Gastroesophageal sphincter (tissue), 4 donors: ENCODE results near the gene FANCD2. TPM values are rescaled to one million over a fixed set of nuclear protein-coding genes. Genes with fewer than 3 reads are reported as not detected.
"Not testable (repeated sequence)": the region's sequence is repeated elsewhere in the genome, so short reads cannot be mapped to it uniquely, and the experiment has no call there.

ENCODE experiments used
- ATAC-seq: fragments of 150-250 bp; one replicate; pipeline ENCODE4 v1.9.1; 2016; ENCODE audit warnings: mild to moderate bottlenecking, moderate library complexity
- H3K27ac ChIP-seq, 4 donors: fragments of 200-600 bp; sonication (generic) in 3 of 4; 1 replicate in 3 of 4; 2 replicates in 1 of 4; pipeline ENCODE4 v1.5.1; 2016 to 2019
- H3K27me3 ChIP-seq: fragments of 200-600 bp; sonication (generic); one replicate; pipeline ENCODE4 v1.5.1; 2019
- H3K36me3 ChIP-seq, 2 donors: fragments of 200-600 bp; sonication (generic); one replicate each; pipeline ENCODE4 v1.5.1; 2019; ENCODE audit warnings: control low read depth in 1 of 2
- H3K4me1 ChIP-seq, 3 donors: fragments of 200-600 bp; sonication (generic); 1 replicate in 2 of 3; 2 replicates in 1 of 3; pipeline ENCODE4 v1.5.1; 2016 to 2019; ENCODE audit warnings: control low read depth in 2 of 3
- H3K4me3 ChIP-seq, 2 donors: fragments of 200-600 bp; sonication (generic); one replicate each; pipeline ENCODE4 v1.5.1; 2019; ENCODE audit warnings: mild to moderate bottlenecking in 1 of 2, moderate library complexity in 1 of 2
- H3K9me3 ChIP-seq, 3 donors: fragments of 200-600 bp; sonication (generic); one replicate each; pipeline ENCODE4 v1.5.1; 2017 to 2019; ENCODE audit warnings: control low read depth in 2 of 3
- EP300 ChIP-seq: sonication (generic); formaldehyde crosslinking; IDR thresholded peaks from one replicate; pipeline ENCODE4 v1.6.1; 2017; ENCODE audit warnings: antibody characterized with exemption, mild to moderate bottlenecking
- POLR2A ChIP-seq, 2 donors: fragments of 450-650 bp; IDR thresholded peaks; one replicate each; pipeline ENCODE4 v1.6.1; 2017; ENCODE audit warnings: antibody characterized with exemption in 2 of 2, mild to moderate bottlenecking in 2 of 2, moderate library complexity in 1 of 2
- POLR2AphosphoS5 ChIP-seq: sonication (generic); formaldehyde crosslinking; IDR thresholded peaks from one replicate; pipeline ENCODE4 v1.6.1; 2017; ENCODE audit warnings: antibody characterized with exemption
- WGBS, 2 donors: methylation state at CpG; one replicate each; pipeline ENCODE4 v1.1.5; 2018; ENCODE audit warnings: low coverage in 1 of 2; 5-methylcytosine and 5-hydroxymethylcytosine counted together
- total RNA-seq, 4 donors: library from RNA; depleted of rRNA; stranded (reverse); fragments of >200 nt; gene quantifications; one replicate each; pipeline ENCODE4 v1.1.0, GENCODE V29; 2016
- TF ChIP-seq, protein P1 (sequence below), 4 experiments: fragments of 200-600 bp in 2 of 4; fragments of 450-650 bp in 2 of 4; sonication (generic) in 1 of 4; IDR thresholded peaks; one replicate each; pipeline ENCODE4 v1.5.1; 2017 to 2019; ENCODE audit warnings: antibody characterized with exemption in 4 of 4, mild to moderate bottlenecking in 2 of 4, moderate library complexity in 2 of 4

The FANCD2 gene
- total RNA-seq, 4 donors from 2014 or later = 0.96 to 7.3 (median 4.1) TPM

DNA sequence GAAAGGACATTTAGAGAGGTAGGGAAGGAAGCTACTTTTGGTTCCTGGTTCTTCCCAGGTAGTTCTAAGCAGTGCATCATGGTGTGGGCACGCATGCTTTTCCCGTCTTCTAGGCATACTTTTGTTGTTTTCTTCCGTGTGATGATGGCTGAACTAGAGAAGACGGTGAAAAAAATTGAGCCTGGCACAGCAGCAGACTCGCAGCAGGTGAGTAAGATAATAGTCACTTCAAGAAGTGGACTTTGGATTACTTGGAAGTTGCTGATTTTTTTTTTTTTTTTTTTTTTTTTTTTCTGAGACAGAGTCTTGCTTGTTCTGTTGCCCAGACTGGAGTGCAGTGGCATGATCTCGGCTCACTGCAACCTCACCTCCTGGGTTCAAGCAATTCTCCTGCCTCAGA lies 63.9 kb downstream of the FANCD2 start:
- no peak for ATAC-seq
- Histone ChIP-seq H3K4me1 (no peaks in the 10 kb centered on the region), H3K4me3 (no peak overlapping the region), H3K9me3 (no peaks in the 10 kb centered on the region), H3K27me3 (no peaks in the 10 kb centered on the region), H3K27ac (no peak overlapping the region), H3K36me3 (no peaks in the 10 kb centered on the region)
- 88% methylated on average over 6 of the region's 6 CpGs; no CpG with 5 or more reads in 1 of the 2 donors for WGBS, 2 donors
- TF ChIP-seq EP300 (no peak), POLR2AphosphoS5 (no peak), POLR2A (IDR thresholded peaks at IDR 0.05) (no peak)
- TF ChIP-seq, protein P1, sequence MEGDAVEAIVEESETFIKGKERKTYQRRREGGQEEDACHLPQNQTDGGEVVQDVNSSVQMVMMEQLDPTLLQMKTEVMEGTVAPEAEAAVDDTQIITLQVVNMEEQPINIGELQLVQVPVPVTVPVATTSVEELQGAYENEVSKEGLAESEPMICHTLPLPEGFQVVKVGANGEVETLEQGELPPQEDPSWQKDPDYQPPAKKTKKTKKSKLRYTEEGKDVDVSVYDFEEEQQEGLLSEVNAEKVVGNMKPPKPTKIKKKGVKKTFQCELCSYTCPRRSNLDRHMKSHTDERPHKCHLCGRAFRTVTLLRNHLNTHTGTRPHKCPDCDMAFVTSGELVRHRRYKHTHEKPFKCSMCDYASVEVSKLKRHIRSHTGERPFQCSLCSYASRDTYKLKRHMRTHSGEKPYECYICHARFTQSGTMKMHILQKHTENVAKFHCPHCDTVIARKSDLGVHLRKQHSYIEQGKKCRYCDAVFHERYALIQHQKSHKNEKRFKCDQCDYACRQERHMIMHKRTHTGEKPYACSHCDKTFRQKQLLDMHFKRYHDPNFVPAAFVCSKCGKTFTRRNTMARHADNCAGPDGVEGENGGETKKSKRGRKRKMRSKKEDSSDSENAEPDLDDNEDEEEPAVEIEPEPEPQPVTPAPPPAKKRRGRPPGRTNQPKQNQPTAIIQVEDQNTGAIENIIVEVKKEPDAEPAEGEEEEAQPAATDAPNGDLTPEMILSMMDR (IDR thresholded peaks at IDR 0.05) = no peak

DNA sequence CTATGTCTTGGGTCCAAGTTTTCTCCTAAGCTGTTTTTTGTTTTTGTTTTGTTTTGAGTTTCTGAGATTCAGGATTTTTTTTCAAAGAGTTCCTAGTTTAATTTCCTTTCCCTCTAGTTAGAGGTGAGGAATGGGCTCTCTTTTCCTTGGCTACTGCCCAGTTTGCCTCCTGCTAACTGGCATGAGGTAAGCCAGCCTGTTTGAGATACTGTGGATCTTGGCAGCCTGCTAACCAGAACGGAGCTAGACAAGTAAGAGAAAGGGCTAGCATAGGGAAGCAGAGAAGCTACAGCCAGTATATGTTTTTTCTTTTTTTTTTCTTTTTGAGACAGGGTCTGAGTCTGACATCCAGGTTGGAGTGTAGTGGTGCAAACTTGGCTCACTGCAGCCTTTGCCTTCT lies 64.5 kb downstream of the FANCD2 start:
- not testable (repeated sequence) for H3K9me3 ChIP-seq, ATAC-seq, H3K27ac ChIP-seq, H3K4me1 ChIP-seq, H3K4me3 ChIP-seq, H3K27me3 ChIP-seq, H3K36me3 ChIP-seq
- no CpG with 5 or more reads among the region's 1 CpG for WGBS, 2 donors

DNA sequence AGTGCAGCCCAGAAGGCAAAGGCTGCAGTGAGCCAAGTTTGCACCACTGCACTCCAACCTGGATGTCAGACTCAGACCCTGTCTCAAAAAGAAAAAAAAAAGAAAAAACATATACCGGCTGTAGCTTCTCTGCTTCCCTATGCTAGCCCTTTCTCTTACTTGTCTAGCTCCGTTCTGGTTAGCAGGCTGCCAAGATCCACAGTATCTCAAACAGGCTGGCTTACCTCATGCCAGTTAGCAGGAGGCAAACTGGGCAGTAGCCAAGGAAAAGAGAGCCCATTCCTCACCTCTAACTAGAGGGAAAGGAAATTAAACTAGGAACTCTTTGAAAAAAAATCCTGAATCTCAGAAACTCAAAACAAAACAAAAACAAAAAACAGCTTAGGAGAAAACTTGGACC lies 65.2 kb downstream of the FANCD2 start:
- 80 to 83% methylated on average over 1 of the region's 2 CpGs for WGBS, 2 donors
- not testable (repeated sequence) for H3K4me3 ChIP-seq, H3K27ac ChIP-seq, H3K4me1 ChIP-seq, ATAC-seq, H3K9me3 ChIP-seq, H3K36me3 ChIP-seq, H3K27me3 ChIP-seq

DNA sequence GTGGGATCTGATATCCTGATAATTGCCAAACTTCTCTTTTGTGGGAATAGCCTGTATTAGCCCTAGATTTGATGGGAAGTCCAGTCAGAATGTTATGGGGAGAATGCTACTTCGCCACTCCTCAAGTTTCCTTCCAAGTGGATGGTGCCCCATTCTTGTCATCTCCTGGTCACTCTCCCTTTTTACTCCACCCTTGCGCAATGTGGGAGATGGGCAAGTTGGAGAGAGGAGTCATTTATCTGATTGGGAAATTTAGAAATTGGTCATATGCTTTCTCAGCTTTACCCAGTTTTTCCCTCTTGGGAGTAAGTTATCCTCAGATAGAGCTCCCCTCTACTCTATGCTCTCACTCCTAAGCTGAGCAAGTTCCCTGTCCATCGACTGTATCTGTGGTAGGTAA lies 67.4 kb downstream of the FANCD2 start:
- no peaks in the 10 kb centered on the region for H3K27me3 ChIP-seq
- ATAC-seq = no peak
- 92 to 100% methylated on average over 1 to 3 of the region's 3 CpGs for WGBS, 2 donors
- no peaks in the 10 kb centered on the region for H3K9me3 ChIP-seq
- no peak for TF ChIP-seq POLR2A (IDR thresholded peaks at IDR 0.05)
- no peak for TF ChIP-seq POLR2AphosphoS5
- TF ChIP-seq, protein P1 (IDR thresholded peaks at IDR 0.05) = no peak
- TF ChIP-seq EP300 = no peak
- H3K27ac ChIP-seq = no peak overlapping the region
- no peaks in the 10 kb centered on the region for H3K36me3 ChIP-seq
- H3K4me1 ChIP-seq = no peaks in the 10 kb centered on the region
- no peak overlapping the region for H3K4me3 ChIP-seq

DNA sequence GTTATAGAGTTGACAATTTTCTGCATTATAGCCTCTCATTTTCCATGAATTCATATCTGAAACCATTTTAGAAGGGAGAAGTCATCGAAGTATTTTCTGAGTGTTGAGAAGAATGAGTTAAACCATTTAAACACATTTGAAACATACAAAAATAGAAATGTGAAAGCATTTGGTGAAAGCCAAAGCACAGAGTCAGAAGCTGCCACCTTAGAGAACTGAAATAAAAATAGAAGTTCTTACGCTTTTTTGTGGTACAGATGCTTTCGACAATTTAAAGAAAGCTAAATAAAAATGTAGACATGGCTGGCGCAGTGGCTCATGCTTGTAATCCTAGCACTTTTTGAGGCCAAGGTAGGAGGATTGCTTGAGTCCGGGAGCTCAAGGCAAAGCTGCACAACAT lies 72.8 kb downstream of the FANCD2 start:
- 86 to 93% methylated on average over 5 of the region's 5 CpGs for WGBS, 2 donors
- TF ChIP-seq EP300 = no peak
- TF ChIP-seq, protein P1 (IDR thresholded peaks at IDR 0.05) = no peak
- TF ChIP-seq POLR2AphosphoS5 = no peak
- no peak for TF ChIP-seq POLR2A (IDR thresholded peaks at IDR 0.05)
- no peaks in the 10 kb centered on the region for H3K4me1 ChIP-seq
- H3K27me3 ChIP-seq = no peaks in the 10 kb centered on the region
- H3K27ac ChIP-seq = no peak overlapping the region
- no peaks in the 10 kb centered on the region for H3K36me3 ChIP-seq
- H3K9me3 ChIP-seq = no peaks in the 10 kb centered on the region
- H3K4me3 ChIP-seq = no peak overlapping the region
- ATAC-seq = no peak

DNA sequence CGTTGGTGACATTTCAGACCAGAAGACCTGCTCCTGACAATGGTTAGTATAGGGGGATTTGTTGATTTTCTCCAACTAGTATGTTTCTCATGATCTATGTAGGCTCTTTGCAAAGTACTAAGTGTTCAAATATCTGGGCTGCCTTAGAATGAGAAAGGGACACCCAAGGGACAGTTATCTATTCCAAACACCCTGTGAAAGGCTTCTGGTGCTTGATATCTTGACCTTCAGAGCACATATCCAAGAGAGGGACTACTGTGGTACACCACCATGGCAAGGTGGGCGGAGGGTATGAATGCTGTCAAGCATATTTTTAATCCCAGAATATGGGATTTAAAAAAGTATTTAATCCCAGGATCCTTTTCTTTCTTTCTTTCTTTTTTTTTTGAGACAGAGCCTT lies 80.7 kb downstream of the FANCD2 start:
- no peak overlapping the region for H3K27ac ChIP-seq
- 60 to 84% methylated on average over 2 of the region's 2 CpGs for WGBS, 2 donors
- no peaks in the 10 kb centered on the region for H3K4me1 ChIP-seq
- H3K36me3 ChIP-seq = no peaks in the 10 kb centered on the region
- ATAC-seq = no peak
- H3K27me3 ChIP-seq = peaks cover 11% of the 10 kb centered on the region
- no peaks in the 10 kb centered on the region for H3K9me3 ChIP-seq
- H3K4me3 ChIP-seq = no peak overlapping the region
- TF ChIP-seq, protein P1 (IDR thresholded peaks at IDR 0.05) = no peak
- TF ChIP-seq POLR2A (IDR thresholded peaks at IDR 0.05) (no peak), POLR2AphosphoS5 (no peak), EP300 (no peak)
